Stimulated activated CD4-positive, alpha-beta T cell treated with anti-CD3 and anti-CD28 coated beads, Interleukin-1b, Interleukin-23, amount 100 ng/mL, for 48 hours (primary cell): ENCODE data around the gene WNT16.
"Not testable (repeated sequence)": the region's sequence is repeated elsewhere in the genome, so short reads cannot be mapped to it uniquely, and the experiment has no call there.

Experiments used
- DNase-seq: peaks from one replicate; pipeline ENCODE4 v3.0.0-alpha.2; 2020

The WNT16 gene

GRCh38 chr7:121306565-121306964, 22.2 kb upstream of the WNT16 start:
- DNase-seq: no peak

GRCh38 chr7:121307021-121307574, 21.7 kb upstream of the WNT16 start:
- no peak for DNase-seq

- DNase-seq: no peak
Measured at GRCh38 chr7:121313220-121313792, 15.5 kb upstream of the WNT16 start.

GRCh38 chr7:121313793-121314676, 14.8 kb upstream of the WNT16 start:
- no peak for DNase-seq

GRCh38 chr7:121315170-121315569, 13.6 kb upstream of the WNT16 start:
- not testable (repeated sequence) for DNase-seq

GRCh38 chr7:121322460-121322859, 6.3 kb upstream of the WNT16 start:
- DNase-seq: no peak

GRCh38 chr7:121323515-121324302, 5.1 kb upstream of the WNT16 start:
- DNase-seq: no peak

GRCh38 chr7:121327671-121328070, 1.1 kb upstream of the WNT16 start:
- DNase-seq: no peak

- DNase-seq: peak; percentile 24
Measured at GRCh38 chr7:121329191-121330052, 622 bp downstream of the WNT16 start.

GRCh38 chr7:121330053-121330833, 1.4 kb downstream of the WNT16 start:
- no peak for DNase-seq

GRCh38 chr7:121331048-121331447, 2.2 kb downstream of the WNT16 start:
- no peak for DNase-seq

GRCh38 chr7:121331574-121331973, 2.8 kb downstream of the WNT16 start:
- no peak for DNase-seq

GRCh38 chr7:121334376-121334775, 5.6 kb downstream of the WNT16 start:
- no peak for DNase-seq

GRCh38 chr7:121334875-121335648, 6.3 kb downstream of the WNT16 start:
- DNase-seq: no peak

- no peak for DNase-seq
Measured at GRCh38 chr7:121336579-121336978, 7.8 kb downstream of the WNT16 start.

- no peak for DNase-seq
Measured at GRCh38 chr7:121337398-121337797, 8.6 kb downstream of the WNT16 start.

GRCh38 chr7:121339082-121339481, 10.3 kb downstream of the WNT16 start:
- DNase-seq: no peak

- DNase-seq: no peak
Measured at GRCh38 chr7:121341933-121342332, 13.1 kb downstream of the WNT16 start.

- DNase-seq: no peak
Measured at GRCh38 chr7:121342631-121343030, 13.8 kb downstream of the WNT16 start.

GRCh38 chr7:121343302-121343701, 14.5 kb downstream of the WNT16 start:
- no peak for DNase-seq

- DNase-seq: no peak
Measured at GRCh38 chr7:121344093-121344492, 15.3 kb downstream of the WNT16 start.
